D721Med (cell line): ENCODE data around the gene DNMT3A.

ENCODE experiments used
- DNase-seq: peaks from one replicate; pipeline ENCODE4 v3.0.0; 2011; ENCODE audit warnings: low spot score; ENCODE audit not compliant: insufficient read length
- FAIRE-seq: peaks from 2 replicates; lab custom pipeline; 2011; peaks lifted over from hg19 to GRCh38; lab: Jason Lieb, UNC
- CTCF ChIP-seq: IDR thresholded peaks from 2 replicates; pipeline ENCODE4 v1.5.1; 2012; ENCODE audit warnings: mild to moderate bottlenecking, control low read depth; ENCODE audit not compliant: insufficient read depth; ENCODE audit errors: missing control alignments

The DNMT3A gene

GRCh38 chr2:25247792-25248512 lies 93.8 kb downstream of the DNMT3A start:
- TF ChIP-seq CTCF: no peak
- no peak for FAIRE-seq
- no peak for DNase-seq

DNA sequence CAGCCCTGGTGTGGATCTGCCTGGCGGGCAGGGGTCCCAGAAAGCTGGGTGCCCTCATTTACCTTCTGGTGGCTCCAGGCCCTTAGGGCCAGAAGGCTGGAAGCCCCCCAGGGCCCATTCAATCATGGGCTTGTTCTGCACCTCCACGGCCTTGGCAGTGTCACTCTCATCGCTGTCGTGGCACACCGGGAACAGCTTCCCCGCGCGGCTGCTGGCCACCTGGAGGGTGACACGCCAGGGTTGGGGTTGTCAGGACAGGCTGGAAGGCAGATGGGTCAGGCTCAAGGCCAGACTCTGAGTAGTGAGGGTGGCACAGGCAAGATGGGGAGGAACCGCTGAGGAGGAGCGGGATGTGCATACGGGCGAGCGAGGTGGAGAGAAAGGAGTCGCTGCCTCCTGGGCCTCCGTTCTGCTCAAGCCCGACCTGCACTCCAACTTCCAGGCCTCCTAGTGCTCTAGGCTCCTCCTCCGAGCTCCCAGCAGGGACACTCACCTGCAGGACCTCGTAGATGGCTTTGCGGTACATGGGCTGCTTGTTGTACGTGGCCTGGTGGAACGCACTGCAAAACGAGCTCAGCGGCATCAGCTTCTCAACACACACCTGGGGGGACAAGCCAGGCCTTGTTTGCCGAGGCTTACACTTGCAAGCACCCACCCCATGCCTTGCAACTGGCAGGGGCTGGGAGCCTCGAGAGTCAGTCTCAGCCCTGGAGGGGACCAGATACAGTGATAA lies 95.0 kb downstream of the DNMT3A start:
- DNase-seq: no peak
- TF ChIP-seq CTCF: no peak
- FAIRE-seq: no peak

DNA sequence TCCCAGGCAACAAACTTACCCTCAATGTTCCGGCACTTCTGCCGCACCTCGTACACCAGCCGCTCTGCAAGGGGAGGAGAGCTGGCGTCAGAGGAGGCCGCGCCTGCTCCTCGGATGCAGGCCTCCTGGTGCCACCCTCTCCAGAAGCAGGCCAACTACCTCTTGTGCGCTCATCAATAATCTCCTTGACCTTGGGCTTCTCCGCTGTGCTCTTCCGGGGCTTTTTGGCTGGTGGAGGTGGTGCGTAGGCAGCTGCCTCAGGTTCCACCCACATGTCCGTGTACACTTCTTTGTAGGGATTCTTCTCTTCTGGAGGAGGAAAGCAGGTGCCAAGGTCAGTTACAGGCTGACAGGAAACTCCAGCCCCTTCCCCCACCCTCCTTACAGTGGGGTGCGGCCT lies 95.7 kb downstream of the DNMT3A start:
- DNase-seq (no peak), FAIRE-seq (no peak)
- TF ChIP-seq CTCF: no peak

GRCh38 chr2:25245141-25245540 lies 96.6 kb downstream of the DNMT3A start:
- no peak for DNase-seq
- no peak for FAIRE-seq
- TF ChIP-seq CTCF: no peak

DNA sequence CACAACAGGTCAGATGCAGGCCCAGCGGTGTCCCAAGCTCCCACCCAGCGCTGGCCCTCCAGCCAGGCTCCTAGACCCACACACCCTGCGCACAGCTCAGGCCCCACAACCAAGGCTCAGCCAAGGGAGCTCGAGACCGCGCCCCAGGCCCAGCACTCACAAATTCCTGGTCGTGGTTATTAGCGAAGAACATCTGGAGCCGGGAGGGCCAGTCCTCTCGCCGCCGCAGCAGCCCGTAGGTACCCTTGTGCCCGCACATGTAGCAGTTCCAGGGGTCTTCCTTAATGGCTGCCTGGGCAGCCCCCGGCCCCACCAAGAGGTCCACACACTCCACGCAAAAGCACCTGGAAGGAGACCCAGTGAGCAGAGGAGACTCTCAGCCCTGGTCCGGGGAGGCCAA lies 97.7 kb downstream of the DNMT3A start:
- DNase-seq (no peak), FAIRE-seq (no peak)
- TF ChIP-seq CTCF: no peak

DNA sequence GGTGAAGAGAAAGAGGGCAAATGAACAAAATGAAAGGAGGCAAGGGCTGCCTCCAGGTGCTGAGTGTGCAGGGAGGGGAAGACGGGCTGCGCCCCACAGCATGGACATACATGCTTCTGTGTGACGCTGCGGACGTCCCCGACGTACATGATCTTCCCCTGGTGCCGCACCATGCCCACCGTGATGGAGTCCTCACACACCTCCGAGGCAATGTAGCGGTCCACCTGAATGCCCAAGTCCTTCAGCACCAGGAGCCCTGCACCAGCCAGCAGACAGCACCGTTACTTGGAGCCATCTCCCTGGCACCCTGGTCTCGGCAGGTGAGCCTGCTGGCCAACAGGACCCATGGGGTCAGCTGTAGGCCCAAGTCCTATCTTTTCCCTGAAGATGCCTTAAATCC lies 100.3 kb downstream of the DNMT3A start:
- TF ChIP-seq CTCF: no peak
- DNase-seq: no peak
- no peak for FAIRE-seq

- DNase-seq: no peak
- FAIRE-seq: no peak
- TF ChIP-seq CTCF: no peak
Measured at GRCh38 chr2:25240636-25241035, 101.1 kb downstream of the DNMT3A start.
